ENCODE measurements around the gene BPTF.
"Not testable (repeated sequence)": the region's sequence is repeated elsewhere in the genome, so short reads cannot be mapped to it uniquely, and the experiment has no call there.

The BPTF gene

GRCh38 chr17:67963145-67963572, 137.9 kb downstream of the BPTF start:
- CTCF ChIA-PET, result interaction anchor here (0.6 to 0.7 kb wide), 2 partner anchors 23 to 131 kb away, joined by 3 read pairs; no protein-coding TSS in a partner anchor
- TF ChIP-seq CTCF (conservative IDR thresholded peaks at IDR 0.05; ENCODE audit: low read depth), result peak; percentile 74
- POLR2A ChIA-PET (ENCODE audit: low non-redundant PET); H3K27ac ChIP-seq: not testable (repeated sequence)
- DNase-seq (ENCODE audit: low spot score), result peak; percentile 17

GRCh38 chr17:67970783-67971182, 145.5 kb downstream of the BPTF start:
- DNase-seq (ENCODE audit: low spot score), result no peak
- ChIA-PET POLR2A (ENCODE audit: low non-redundant PET) (no interaction called here), CTCF (no interaction called here)
- TF ChIP-seq CTCF (conservative IDR thresholded peaks at IDR 0.05; ENCODE audit: low read depth), result no peak
- no peak overlapping the region for H3K27ac ChIP-seq

GRCh38 chr17:67974185-67974584, 148.9 kb downstream of the BPTF start:
- no peak for DNase-seq (ENCODE audit: low spot score)
- ChIA-PET POLR2A (ENCODE audit: low non-redundant PET) (no interaction called here), CTCF (no interaction called here)
- TF ChIP-seq CTCF (conservative IDR thresholded peaks at IDR 0.05; ENCODE audit: low read depth), result no peak
- H3K27ac ChIP-seq, result no peak overlapping the region

GRCh38 chr17:67974598-67975066, 149.3 kb downstream of the BPTF start:
- no peak overlapping the region for H3K27ac ChIP-seq
- ChIA-PET CTCF (no interaction called here), POLR2A (ENCODE audit: low non-redundant PET) (no interaction called here)
- TF ChIP-seq CTCF (conservative IDR thresholded peaks at IDR 0.05; ENCODE audit: low read depth), result no peak
- DNase-seq (ENCODE audit: low spot score), result no peak

DNA sequence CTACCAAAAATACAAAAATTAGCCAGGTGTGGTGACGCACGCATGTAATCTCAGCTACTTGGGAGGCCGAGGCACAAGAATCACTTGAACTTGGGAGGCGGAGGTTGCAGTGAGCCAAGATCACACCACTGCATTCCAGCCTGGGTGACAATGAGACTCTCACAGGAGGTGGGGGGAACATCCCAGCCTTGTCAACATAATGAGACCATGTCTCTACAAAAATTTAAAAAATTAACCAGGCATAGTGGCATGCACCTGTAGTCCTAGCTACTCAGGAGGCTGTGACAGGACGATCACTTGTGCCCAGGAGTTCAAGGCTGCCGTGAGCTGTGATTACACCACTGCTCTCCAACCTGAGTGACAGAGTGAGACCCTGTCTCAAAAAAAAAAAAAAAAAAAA, 151.0 kb downstream of the BPTF start:
- H3K27ac ChIP-seq; POLR2A ChIA-PET (ENCODE audit: low non-redundant PET): not testable (repeated sequence)

DNA sequence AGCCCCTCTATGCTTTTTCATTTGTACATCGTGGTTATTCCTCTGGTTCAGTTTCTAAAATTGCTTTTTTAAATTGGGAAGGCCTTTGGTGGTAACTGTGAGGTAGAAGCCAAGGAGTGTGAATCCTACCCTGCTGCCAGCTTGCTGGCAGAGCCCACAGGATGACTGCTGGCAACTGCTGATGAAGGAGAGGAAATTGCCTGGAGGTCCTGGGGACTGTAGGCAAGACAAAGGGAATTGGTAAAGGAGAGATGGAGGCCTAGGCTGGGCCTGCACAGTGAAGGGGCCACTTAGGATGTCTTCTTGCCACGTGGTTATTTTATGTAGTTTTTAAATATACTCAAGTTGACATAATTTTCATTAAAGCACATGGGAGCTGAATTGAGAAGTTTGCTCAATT, 155.2 kb downstream of the BPTF start:
- TF ChIP-seq CTCF (conservative IDR thresholded peaks at IDR 0.05; ENCODE audit: low read depth), result no peak
- DNase-seq (ENCODE audit: low spot score), result no peak
- CTCF ChIA-PET, result no interaction called here
- POLR2A ChIA-PET (ENCODE audit: low non-redundant PET), result no interaction called here
- H3K27ac ChIP-seq, result no peak overlapping the region

More for the DNA sequence above, 151.0 kb downstream of the BPTF start:
- DNase-seq (ENCODE audit: low spot score); CTCF ChIA-PET: not testable (repeated sequence)

GRCh38 chr17:67980883-67981282, 155.6 kb downstream of the BPTF start:
- H3K27ac ChIP-seq; CTCF ChIA-PET; DNase-seq (ENCODE audit: low spot score); POLR2A ChIA-PET (ENCODE audit: low non-redundant PET): not testable (repeated sequence)

- no peak for DNase-seq (ENCODE audit: low spot score)
- CTCF ChIA-PET, result no interaction called here
- POLR2A ChIA-PET (ENCODE audit: low non-redundant PET), result no interaction called here
- no peak for TF ChIP-seq CTCF (conservative IDR thresholded peaks at IDR 0.05; ENCODE audit: low read depth)
- no peak overlapping the region for H3K27ac ChIP-seq
Measured at GRCh38 chr17:67982034-67982640, 156.8 kb downstream of the BPTF start.

Measured in RWPE1 (cell line).